HL-60/S4 treated with retinoic acid at 250 ng/mL for 4 days and 3 days (cell line): ENCODE measurements around the gene HMGCR.
"Not testable (repeated sequence)": the region's sequence is repeated elsewhere in the genome, so short reads cannot be mapped to it uniquely, and the experiment has no call there.

Experiments used
- in situ Hi-C: fragments of 300-500 bp; cut with MboI; formaldehyde crosslinking; loops from 2 replicates; pipeline ENCODE4 v1.7.0; 2022; ENCODE audit warnings: low sequenced_read_pairs

HMGCR gene

GRCh38 chr5:75336615-75337336 is at the start of gene HMGCR:
TSS of gene HMGCR (plus strand) at chr5:75337220. CDS start at chr5:75342606, 5,386 bp downstream.
- in situ Hi-C loops = no loop called here

- in situ Hi-C loops = not testable (repeated sequence)
These were observed 45.2 kb upstream of the HMGCR start for GRCh38 chr5:75291844-75292243.

GRCh38 chr5:75300084-75300483 is 36.9 kb upstream of the HMGCR start:
- in situ Hi-C loops = no loop called here

- in situ Hi-C loops = no loop called here
These were observed 33.6 kb upstream of the HMGCR start for GRCh38 chr5:75303419-75303818.

GRCh38 chr5:75304486-75304885 is 32.5 kb upstream of the HMGCR start:
- in situ Hi-C loops = not testable (repeated sequence)

- in situ Hi-C loops = no loop called here
These were observed 30.3 kb upstream of the HMGCR start for GRCh38 chr5:75306746-75307145.

- in situ Hi-C loops = no loop called here
These were observed 26.8 kb upstream of the HMGCR start for GRCh38 chr5:75310212-75310611.

GRCh38 chr5:75319148-75319547 is 17.9 kb upstream of the HMGCR start:
- in situ Hi-C loops = not testable (repeated sequence)

- in situ Hi-C loops = no loop called here
These were observed 17.4 kb upstream of the HMGCR start for GRCh38 chr5:75319638-75320037.

- in situ Hi-C loops = no loop called here
These were observed 16.6 kb upstream of the HMGCR start for GRCh38 chr5:75320371-75320770.

GRCh38 chr5:75322066-75322465 is 15.0 kb upstream of the HMGCR start:
- in situ Hi-C loops = no loop called here

GRCh38 chr5:75324791-75325190 is 12.2 kb upstream of the HMGCR start:
- in situ Hi-C loops = no loop called here

GRCh38 chr5:75325242-75325641 is 11.8 kb upstream of the HMGCR start:
- in situ Hi-C loops = no loop called here

- in situ Hi-C loops = no loop called here
These were observed 6.6 kb upstream of the HMGCR start for GRCh38 chr5:75330404-75330803.

- in situ Hi-C loops = no loop called here
These were observed 5.6 kb upstream of the HMGCR start for GRCh38 chr5:75331095-75332090.

- in situ Hi-C loops = not testable (repeated sequence)
These were observed 3.3 kb upstream of the HMGCR start for GRCh38 chr5:75333759-75334158.

- in situ Hi-C loops = not testable (repeated sequence)
These were observed 2.6 kb upstream of the HMGCR start for GRCh38 chr5:75334413-75334812.

GRCh38 chr5:75335486-75335885 is 1.5 kb upstream of the HMGCR start:
- in situ Hi-C loops = no loop called here

GRCh38 chr5:75335952-75336614 is 937 bp upstream of the HMGCR start:
- in situ Hi-C loops = no loop called here

- in situ Hi-C loops = no loop called here
These were observed 474 bp downstream of the HMGCR start for GRCh38 chr5:75337366-75338021.

GRCh38 chr5:75338408-75338807 is 1.4 kb downstream of the HMGCR start:
- in situ Hi-C loops = no loop called here
